Measurements from ENCODE around the gene AQP11.
"Not testable (repeated sequence)": the region's sequence is repeated elsewhere in the genome, so short reads cannot be mapped to it uniquely, and the experiment has no call there.

The AQP11 gene

DNA sequence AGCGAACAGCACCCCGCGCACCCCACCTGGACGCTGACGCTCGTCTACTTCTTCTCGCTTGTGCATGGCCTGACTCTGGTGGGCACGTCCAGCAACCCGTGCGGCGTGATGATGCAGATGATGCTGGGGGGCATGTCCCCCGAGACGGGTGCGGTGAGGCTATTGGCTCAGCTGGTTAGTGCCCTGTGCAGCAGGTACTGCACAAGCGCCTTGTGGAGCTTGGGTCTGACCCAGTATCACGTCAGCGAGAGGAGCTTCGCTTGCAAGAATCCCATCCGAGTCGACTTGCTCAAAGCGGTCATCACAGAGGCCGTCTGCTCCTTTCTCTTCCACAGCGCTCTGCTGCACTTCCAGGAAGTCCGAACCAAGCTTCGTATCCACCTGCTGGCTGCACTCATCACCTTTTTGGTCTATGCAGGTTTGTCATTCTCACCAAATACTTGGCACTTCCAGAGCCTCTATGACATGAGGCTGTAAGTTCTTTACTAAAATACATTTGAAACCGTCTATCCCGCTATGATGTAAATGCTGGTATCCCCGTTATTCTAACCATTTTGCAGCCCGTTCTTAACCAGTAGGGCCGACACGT is 535 bp downstream of the AQP11 start:
- DNase-seq (ENCODE audit: low read depth, low spot score): no peak
- H3K27ac ChIP-seq: no peak overlapping the region

DNA sequence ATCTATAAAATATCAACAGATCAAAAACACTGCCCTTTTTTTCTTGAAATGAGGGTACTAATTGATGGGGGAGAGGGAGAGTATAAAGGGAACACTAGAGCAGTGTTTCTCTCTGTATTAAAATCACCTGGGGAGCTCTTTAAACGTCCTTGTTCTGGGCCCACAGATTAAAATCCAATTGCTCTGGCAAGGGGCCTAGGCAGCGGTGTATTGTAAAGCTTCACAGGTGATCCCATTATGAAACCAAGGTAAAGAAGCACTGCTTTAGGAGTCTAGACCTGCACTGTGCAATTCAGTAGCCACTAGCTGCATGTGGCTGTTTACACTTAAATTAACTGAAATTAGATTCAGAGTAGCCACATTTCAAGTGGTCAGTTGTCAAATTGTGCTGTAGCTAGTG is 3.0 kb downstream of the AQP11 start:
- no peak for DNase-seq (ENCODE audit: low read depth, low spot score)
- H3K27ac ChIP-seq: no peak overlapping the region

DNA sequence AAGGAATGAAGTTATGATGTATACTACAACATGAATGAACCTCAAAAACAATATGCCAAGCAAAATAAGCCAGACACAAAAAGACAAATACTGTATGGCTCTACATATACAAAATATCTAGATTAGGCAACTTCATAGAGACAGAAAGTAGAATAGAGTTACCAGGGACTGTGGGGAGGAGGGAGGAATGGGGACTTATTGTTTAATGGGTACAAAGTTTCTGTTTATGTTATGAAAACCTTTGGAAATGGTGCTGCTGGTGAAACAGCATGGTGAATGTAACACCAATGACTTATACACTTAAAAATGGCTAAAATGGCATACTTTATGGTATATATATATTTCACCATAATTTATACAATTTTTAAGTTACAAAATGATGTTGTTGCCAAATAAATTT is 4.1 kb downstream of the AQP11 start:
- DNase-seq (ENCODE audit: low read depth, low spot score): no peak

DNA sequence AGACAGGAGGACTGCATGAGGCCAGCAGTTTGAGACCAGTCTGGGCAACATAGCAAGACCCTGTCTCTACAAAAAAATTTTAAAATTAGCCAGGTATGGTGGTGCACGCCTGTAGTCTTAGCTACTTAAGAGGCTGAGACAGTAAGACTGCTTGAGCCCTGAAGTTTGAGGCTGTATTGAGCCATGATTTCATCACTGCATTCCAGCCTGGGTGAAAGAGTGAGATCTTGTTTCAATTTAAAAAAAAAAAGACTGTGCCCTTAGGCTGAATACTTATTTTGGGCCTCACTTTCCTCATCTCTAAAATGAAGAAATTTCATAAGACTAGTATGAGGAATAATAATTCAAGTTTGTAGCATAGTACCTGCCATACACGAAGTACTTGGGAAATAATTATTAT is 6.9 kb downstream of the AQP11 start:
- no peak overlapping the region for H3K27ac ChIP-seq
- DNase-seq (ENCODE audit: low read depth, low spot score): no peak

More for the DNA sequence above, 4.1 kb downstream of the AQP11 start:
- no peak overlapping the region for H3K27ac ChIP-seq

DNA sequence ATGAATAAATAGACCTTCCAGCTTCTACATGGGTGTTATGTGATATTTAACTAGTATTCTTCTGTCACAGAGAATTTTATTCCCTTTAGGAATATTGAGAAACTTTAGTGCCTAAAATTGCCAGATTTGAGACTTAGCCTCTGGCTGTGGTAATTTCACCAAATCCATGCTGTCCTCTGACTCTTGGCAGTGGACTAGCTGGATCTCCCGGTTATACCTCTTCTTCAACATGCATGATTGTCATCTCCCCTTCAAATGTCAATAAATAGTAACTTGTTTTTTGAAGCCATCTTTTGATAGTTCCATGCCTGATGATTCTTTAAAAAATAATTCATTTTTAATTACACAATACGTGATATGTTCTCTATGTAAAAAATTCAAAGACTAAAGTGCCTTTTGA is 8.4 kb downstream of the AQP11 start:
- no peak for DNase-seq (ENCODE audit: low read depth, low spot score)
- no peak overlapping the region for H3K27ac ChIP-seq

DNA sequence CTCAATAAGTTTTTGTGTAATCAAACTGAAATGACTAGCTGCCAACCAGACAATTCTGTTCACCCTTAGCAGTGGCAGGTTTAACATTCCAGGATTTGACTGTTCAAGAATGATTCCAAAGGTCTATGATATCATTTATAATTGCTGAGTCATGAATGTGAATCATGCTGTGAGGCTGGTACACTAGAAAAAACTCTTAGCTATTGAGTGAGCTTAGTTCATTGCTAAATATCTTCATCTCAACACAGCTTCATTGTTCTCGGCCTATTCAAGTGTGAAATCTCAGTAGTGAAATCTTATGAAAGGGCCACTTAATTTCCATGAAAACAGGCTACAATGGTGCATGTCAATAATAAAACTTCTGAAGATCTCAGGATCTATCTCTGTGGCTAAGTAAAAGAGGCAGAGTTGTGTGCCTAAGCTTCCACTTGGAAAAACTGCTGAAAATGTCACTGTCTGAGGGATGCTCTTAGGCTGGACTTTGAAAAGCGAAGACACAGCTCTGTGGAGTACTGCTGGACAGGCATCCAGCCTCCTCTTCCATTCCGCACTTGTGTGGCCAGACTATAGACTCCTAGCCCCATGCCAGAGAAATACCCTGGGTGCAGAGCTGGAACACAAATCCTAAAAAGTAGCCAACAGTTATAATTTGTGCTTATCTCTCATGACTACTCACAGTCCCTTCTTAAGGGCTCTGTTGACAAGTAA is 12.8 kb downstream of the AQP11 start:
- peak; percentile 57 for DNase-seq (ENCODE audit: low read depth, low spot score)
- H3K27ac ChIP-seq: peak overlapping the region; percentile 63

DNA sequence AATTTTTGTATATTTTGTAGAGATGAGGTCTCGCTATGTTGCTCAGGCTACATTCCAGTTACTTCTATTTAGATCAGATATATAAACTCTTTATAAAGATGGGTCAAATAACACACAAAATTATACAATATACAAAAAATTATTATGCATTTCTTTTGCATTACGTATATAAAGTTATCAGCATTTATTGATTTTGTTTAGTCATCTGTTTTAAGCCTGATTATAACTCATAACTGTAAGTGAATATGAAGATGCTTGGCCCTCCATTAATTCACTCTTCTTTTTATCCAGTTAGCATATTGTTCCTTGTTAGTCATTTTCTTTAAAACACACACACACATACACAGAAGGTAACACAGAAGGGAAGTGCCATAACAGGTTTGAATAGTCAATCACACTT is 14.5 kb downstream of the AQP11 start:
- DNase-seq (ENCODE audit: low read depth, low spot score): no peak
- H3K27ac ChIP-seq: no peak overlapping the region

DNA sequence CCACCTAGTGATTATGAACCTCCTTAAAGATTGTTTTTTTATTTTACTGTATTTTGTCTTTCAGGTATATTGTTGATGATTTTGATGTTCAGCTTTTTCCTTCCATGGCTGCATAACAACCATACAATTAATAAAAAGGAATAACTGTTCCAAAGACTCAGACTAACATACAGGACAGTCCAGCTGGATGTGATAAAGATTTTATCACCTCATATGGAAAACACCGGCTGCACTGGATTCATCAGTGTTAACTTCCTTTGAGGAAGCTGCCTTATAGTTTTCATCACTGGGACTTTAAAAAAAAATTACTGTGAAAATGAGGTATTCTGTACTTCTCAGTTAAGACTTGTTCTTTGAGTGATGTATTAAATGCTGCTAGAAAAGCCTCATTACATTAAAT is 19.5 kb downstream of the AQP11 start:
- no peak for DNase-seq (ENCODE audit: low read depth, low spot score)
- no peak overlapping the region for H3K27ac ChIP-seq

DNA sequence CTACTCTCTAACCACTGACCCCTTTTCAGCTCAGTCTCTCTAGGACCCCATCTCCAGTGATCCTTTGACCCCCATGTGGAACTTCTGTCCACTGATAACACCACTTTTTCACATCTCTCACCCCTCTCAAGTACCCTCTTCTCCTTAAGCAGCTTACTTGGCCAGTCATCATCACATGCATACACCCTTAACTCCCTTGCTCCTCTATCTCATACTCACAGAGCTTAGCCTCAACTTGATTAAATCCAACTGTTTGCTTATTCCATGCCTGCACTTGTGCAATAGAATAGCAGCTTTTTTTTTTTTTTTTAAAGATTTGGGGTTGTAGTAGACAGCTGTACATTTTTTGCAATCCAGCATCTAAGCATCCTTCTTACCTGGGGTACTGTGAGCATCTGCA is 22.2 kb downstream of the AQP11 start:
- DNase-seq (ENCODE audit: low read depth, low spot score): no peak
- H3K27ac ChIP-seq: no peak overlapping the region

DNA sequence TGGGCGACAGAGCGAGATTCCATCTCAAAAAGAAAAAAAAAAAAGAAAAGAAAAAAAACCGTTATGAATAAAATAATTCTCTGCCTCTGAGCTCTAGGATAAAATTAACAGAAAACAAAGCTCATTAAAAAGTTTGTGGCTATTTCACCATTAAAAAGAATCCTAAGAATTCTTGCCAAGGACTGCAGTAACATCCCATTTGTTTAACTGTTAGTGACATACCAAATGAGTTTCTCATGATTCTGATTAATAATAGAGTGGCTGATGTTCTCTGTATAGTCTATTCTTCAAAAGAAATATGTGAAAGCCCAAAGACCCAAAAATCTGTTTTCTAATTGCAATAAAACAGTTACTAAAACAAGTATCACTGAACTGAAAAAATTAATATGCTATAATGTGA is 28.1 kb downstream of the AQP11 start:
- no peak for DNase-seq (ENCODE audit: low read depth, low spot score)
- H3K27ac ChIP-seq: no peak overlapping the region

DNA sequence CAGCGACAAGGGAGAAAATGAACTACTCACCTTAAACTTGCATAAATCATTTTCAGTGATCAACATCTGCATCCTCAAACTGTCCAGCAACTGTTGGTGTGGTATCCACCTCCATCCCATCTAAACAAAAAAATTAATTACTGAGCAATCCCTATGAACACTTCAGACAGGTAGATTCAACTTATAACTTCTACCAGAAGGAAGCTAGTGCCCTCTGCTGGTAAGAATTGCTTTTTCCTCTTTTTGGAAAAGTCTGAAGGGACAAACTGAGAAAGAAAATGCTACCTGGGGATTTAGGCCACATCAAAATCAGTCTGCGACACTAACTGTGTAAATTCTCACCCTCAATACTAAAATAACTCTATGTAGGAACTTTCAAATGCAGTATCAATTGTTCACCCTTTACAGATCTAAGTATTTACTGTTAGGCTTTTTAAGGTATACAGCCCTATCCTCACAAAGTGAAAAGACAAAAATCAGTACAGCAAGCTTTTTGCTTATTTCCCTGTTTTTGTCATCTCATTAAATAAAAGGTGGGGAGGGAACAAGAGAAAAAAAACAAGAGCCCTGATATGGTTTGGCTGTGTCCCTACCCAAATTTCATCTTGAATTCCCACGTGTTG is 29.9 kb downstream of the AQP11 start:
- peak; percentile 5 for DNase-seq (ENCODE audit: low read depth, low spot score)
- H3K27ac ChIP-seq: no peak overlapping the region

DNA sequence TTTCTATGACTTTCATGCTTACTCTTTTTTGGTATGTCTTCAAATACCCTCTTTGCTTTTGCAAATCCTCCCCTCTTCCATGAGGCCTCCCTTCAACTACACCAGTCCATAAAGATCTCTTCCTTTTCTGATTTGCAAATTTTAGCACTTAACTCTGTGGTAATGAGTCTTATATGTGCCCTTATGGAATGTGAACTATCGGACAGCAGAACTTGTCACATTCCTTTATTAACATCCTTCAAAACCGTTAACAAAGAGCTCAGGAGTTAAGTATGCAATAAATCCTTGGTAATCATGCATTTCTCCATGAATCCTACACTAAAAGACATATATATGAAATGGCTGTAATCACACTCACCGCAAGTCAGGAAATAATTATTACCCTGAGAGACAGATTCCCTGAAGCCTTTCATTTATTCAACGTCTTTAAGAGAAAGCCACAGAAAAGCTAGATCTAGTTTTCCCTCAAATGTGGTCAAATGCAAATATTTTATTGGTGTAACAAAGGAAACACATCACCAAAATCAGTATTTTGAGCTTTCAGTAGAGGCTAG is 40.5 kb downstream of the AQP11 start:
- no peak for DNase-seq (ENCODE audit: low read depth, low spot score)
- no peak overlapping the region for H3K27ac ChIP-seq

DNA sequence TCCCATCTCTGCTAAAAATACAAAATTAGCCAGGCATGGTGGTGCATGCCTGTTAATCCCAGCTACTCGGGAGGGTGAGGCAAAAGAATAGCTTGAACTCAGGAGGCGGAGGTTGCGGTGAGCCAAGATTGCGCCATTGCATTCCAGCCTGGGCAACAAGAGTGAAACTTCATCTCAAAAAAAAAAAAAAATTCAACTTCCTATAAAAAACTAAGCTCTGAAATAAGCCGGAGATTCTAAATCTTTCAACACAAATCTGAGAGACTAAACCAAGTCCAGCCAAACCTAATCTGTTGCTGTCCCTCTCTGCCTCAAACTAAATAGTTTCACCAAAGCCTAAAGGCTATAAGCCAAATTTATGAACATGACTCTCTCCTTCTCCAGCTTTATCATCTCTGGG is 44.2 kb downstream of the AQP11 start:
- DNase-seq (ENCODE audit: low read depth, low spot score): not testable (repeated sequence)
- peak overlapping the region; percentile 1 for H3K27ac ChIP-seq

DNA sequence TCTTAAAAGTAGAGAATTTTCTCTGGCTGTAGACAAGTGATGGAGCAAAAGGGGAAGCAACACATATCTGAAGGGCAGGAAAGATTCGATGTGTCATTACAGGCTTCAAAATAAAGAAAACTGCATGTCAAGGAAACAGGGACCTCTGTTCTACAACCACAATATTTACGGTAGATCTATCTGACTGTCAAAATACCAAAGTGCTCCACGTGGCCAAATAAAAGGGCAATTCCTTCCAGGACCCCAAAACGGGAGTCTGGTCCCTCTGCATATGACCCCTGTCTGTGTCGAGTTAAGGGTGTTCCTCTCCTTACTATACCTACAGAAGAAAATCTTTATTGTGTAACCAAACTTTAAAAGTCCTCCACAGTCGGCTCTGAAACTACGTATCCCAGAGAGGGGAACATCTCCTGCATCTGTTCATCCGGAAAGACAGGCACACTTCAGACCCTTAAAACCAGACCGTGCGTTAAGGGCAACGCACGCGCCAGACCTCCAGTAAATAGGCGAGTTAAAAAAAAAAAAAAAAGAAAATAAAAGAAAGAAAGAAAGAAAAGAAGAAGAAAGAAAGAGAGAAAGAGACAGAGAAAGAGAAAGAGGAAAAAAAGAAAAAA is 47.1 kb downstream of the AQP11 start:
- peak overlapping the region; percentile 59 for H3K27ac ChIP-seq
- no peak for DNase-seq (ENCODE audit: low read depth, low spot score)

DNA sequence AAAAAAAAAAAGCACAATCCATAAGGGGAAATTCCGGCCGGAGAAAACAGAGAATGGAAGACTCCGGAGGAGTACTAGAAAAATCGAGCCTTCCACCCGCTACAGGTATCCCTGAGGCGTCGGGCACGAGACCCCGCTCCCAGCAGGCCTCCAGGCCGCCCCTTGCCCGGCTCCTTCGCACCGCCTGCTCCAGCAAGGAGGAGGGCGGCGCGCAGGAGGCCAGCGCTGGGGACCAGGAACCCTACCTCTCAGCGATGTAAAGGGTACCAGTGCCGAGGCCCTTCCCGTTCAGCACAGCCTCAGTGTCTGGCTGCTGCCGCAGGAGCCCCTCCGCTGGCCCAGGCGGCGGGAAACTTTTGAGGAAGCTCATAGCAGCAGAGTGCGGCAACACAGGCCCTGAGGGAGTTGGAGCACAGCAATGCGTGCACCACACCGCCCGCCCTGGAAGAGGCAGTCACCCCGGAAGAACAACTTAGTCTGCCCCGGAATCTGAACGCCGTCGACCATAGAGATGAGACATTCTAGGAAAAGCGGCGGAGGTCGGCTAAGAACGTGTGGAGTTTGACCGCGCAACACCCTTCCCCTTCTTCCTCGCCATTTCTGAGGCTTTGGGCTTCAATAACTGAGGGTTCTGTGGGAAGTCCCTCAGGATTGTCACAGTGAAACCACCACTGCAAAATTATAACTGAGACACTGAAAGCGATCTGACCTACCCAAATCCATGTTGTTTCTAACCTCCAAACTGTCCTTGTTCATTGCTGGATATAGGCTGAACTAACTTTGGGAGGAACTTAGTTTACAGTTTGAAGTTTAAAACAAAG is 47.8 kb downstream of the AQP11 start, which contains the start of gene CLNS1A:
Gene CLNS1A (minus strand): TSS at position 450 of the 821 bp plus-strand sequence. CDS start 80 bp downstream, at position 370.
- DNase-seq (ENCODE audit: low read depth, low spot score): peak; percentile 44
- H3K27ac ChIP-seq: peak within 1 kb of the TSS; percentile 59

DNA sequence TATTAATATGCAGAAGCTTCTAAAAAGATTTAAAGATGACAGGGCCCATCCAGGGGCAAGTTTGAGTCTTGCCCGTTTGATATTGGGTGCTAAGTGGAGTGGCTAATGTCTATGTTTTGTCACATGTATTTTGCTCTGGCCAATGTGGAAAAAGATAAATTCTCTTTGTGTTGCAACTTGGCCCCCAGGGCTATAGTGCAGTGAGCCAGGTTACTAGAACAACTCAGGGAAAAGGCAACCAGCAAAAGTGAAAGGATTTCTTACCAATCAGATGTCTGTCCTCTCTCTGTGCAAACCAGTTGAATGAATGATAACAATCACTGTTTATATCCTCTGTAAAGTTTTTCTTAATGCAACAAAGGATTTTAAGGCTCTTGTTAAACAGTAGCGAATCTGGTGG is 52.5 kb downstream of the AQP11 start:
- DNase-seq (ENCODE audit: low read depth, low spot score): no peak

DNA sequence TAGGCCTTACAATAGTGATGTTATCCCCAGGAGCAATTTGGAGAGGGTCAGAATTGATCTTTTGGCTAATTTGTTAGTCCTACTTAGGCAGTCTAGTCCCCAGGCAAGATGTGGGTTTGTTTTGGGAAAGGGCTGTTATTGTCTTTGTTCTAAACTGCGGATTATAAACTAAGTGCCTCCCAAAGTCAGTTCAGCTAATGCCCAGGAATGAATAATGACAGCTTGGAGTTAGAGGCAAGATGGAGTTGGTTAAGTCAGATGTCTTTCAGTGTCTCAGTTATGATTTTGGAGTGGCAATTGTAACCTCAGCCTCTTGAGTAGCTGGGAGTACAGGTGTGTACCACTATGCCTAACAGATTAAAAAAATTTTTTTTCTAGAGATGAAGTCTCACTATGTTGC is 55.1 kb downstream of the AQP11 start:
- peak overlapping the region; percentile 10 for H3K27ac ChIP-seq
- no peak for DNase-seq (ENCODE audit: low read depth, low spot score)

More for the DNA sequence above, 52.5 kb downstream of the AQP11 start:
- H3K27ac ChIP-seq: no peak overlapping the region

DNA sequence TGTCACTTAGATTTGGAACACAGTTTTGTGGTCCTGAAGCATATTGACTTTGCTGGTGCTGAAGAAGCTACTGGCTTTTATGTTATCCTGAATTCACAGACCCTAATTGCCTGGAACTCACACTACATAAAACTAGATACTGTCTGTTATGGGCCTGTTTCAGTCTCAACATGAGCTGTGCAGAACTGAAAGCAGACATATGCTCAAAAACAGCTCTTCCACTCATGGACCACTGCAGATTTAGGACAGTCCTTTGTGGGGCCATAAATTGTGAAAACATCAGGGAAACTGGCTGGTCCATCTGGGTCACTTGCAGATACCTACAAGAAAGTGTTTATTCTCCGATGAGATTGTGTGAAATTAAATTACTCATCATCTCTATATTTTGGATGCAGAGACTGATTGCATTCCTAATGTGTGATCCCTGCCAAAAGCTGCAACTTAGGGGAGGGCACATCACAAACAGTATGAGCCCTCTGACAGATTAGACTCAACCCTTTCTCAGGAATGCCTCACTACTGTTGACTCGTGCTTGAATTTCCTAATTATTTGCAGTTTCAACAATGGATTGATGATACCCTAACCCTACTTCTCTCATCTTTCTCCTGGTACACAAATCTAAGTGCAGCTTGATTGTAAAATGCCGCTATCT is 58.0 kb downstream of the AQP11 start:
- no peak for DNase-seq (ENCODE audit: low read depth, low spot score)
- no peak overlapping the region for H3K27ac ChIP-seq

DNA sequence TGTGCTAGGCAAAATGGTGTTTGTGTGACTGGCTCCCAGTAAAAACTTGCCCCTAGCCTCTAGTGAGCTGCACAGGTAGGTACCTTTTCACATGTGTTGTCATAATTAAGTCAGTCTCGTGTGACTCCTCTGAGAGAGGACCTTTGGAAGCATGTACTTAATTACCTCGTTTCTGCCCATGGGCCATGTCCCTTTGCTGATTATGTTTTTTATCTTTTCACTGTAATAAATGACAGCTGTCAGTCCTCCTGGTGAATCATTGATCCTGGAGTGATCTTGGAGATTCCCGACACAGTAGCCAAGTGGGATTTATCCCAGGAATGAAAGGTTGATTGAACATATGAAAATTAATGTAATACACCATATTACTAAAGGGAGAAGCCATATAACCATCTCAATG is 60.4 kb downstream of the AQP11 start:
- no peak overlapping the region for H3K27ac ChIP-seq
- DNase-seq (ENCODE audit: low read depth, low spot score): no peak
